Prostate gland (tissue), 2 donors: ENCODE measurements around the gene NKTR. TPM values are rescaled to one million over a fixed set of nuclear protein-coding genes. Genes with fewer than 3 reads are reported as not detected.

Source experiments
- DNase-seq: peaks from one replicate; pipeline ENCODE4 v3.0.0-alpha.2; 2019; ENCODE audit warnings: low spot score
- H3K27ac ChIP-seq, 2 donors: fragments of 200-600 bp; sonication (generic); 2 replicates each; pipeline ENCODE4 v1.5.1; 2017 to 2019
- H3K27me3 ChIP-seq: fragments of 200-600 bp; sonication (generic); replicated peaks from 2 replicates; pipeline ENCODE4 v1.5.1; 2019; ENCODE audit not compliant: insufficient read depth
- H3K36me3 ChIP-seq, 2 donors: fragments of 200-600 bp; sonication (generic); 1 replicate in 1 of 2; 2 replicates in 1 of 2; pipeline versions ENCODE4 v1.5.1 to v1.8.1; 2017 to 2019
- H3K4me1 ChIP-seq: fragments of 200-600 bp; sonication (generic); replicated peaks from 2 replicates; pipeline ENCODE4 v1.5.1; 2019
- H3K4me3 ChIP-seq, 2 donors: fragments of 200-600 bp; sonication (generic); 2 replicates each; pipeline ENCODE4 v1.5.1; 2017 to 2019
- H3K9me3 ChIP-seq: fragments of 200-600 bp; sonication (generic); 2 replicates; pipeline ENCODE4 v1.5.1; 2017
- POLR2A ChIP-seq: fragments of 450-650 bp; IDR thresholded peaks from one replicate; pipeline ENCODE4 v1.6.1; 2016; ENCODE audit warnings: antibody characterized with exemption, mild to moderate bottlenecking
- POLR2AphosphoS5 ChIP-seq: sonication (generic); formaldehyde crosslinking; IDR thresholded peaks from one replicate; pipeline ENCODE4 v1.6.1; 2017; ENCODE audit warnings: antibody characterized with exemption
- WGBS: methylation state at CpG from one replicate; pipeline ENCODE4 v1.1.5; 2018; 5-methylcytosine and 5-hydroxymethylcytosine counted together
- intact Hi-C: fragments of 100-400 bp; cut with DNase I; formaldehyde crosslinking; loops from one replicate; pipeline ENCODE4 v1.14.2; 2022
- total RNA-seq, 2 donors: library from RNA; depleted of rRNA; stranded (reverse); fragments of >200 nt; gene quantifications; one replicate each; pipeline ENCODE4 v1.1.0, GENCODE V29; 2016
- TF ChIP-seq, protein P1 (sequence below), 4 experiments: fragments of 200-600 bp in 2 of 4; fragments of 450-650 bp in 2 of 4; sonication (generic) in 2 of 4; IDR thresholded peaks; 1 replicate in 3 of 4; 2 replicates in 1 of 4; pipeline ENCODE4 v1.5.1; 2016 to 2019; ENCODE audit warnings: antibody characterized with exemption in 4 of 4, mild to moderate bottlenecking in 2 of 4, moderate library complexity in 2 of 4

The NKTR gene
- total RNA-seq, 2 donors from 2014 or later = 42.2 to 91.6 TPM

GRCh38 chr3:42640771-42641370 lies 40.4 kb downstream of the NKTR start:
- intact Hi-C loops = no loop called here
- Histone ChIP-seq H3K36me3 (peaks cover 0 to 7% of the 10 kb centered on the region in 2 donors), H3K27me3 (no peaks in the 10 kb centered on the region)

GRCh38 chr3:42647821-42648459 lies 47.5 kb downstream of the NKTR start:
- DNase-seq = no peak
- H3K27ac ChIP-seq = no peak overlapping the region
- no peaks in the 10 kb centered on the region for H3K36me3 ChIP-seq
- H3K4me3 ChIP-seq = no peak overlapping the region
- WGBS = 83% methylated on average over 5 of the region's 5 CpGs
- intact Hi-C loops = no loop called here
- no peaks in the 10 kb centered on the region for H3K4me1 ChIP-seq
- TF ChIP-seq POLR2A = no peak
- no peaks in the 10 kb centered on the region for H3K9me3 ChIP-seq
- no peaks in the 10 kb centered on the region for H3K27me3 ChIP-seq

More at GRCh38 chr3:42640771-42641370, 40.4 kb downstream of the NKTR start:
- 89% methylated on average over 6 of the region's 6 CpGs for whole genome bisulfite sequencing
- TF ChIP-seq POLR2A (no peak), POLR2AphosphoS5 (no peak)
- TF ChIP-seq, protein P1, sequence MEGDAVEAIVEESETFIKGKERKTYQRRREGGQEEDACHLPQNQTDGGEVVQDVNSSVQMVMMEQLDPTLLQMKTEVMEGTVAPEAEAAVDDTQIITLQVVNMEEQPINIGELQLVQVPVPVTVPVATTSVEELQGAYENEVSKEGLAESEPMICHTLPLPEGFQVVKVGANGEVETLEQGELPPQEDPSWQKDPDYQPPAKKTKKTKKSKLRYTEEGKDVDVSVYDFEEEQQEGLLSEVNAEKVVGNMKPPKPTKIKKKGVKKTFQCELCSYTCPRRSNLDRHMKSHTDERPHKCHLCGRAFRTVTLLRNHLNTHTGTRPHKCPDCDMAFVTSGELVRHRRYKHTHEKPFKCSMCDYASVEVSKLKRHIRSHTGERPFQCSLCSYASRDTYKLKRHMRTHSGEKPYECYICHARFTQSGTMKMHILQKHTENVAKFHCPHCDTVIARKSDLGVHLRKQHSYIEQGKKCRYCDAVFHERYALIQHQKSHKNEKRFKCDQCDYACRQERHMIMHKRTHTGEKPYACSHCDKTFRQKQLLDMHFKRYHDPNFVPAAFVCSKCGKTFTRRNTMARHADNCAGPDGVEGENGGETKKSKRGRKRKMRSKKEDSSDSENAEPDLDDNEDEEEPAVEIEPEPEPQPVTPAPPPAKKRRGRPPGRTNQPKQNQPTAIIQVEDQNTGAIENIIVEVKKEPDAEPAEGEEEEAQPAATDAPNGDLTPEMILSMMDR (IDR thresholded peaks at IDR 0.05) = no peak
- H3K4me1 ChIP-seq = no peaks in the 10 kb centered on the region
- no peak overlapping the region for H3K27ac ChIP-seq
- H3K4me3 ChIP-seq = no peak overlapping the region
- no peaks in the 10 kb centered on the region for H3K9me3 ChIP-seq
- DNase-seq = no peak

DNA sequence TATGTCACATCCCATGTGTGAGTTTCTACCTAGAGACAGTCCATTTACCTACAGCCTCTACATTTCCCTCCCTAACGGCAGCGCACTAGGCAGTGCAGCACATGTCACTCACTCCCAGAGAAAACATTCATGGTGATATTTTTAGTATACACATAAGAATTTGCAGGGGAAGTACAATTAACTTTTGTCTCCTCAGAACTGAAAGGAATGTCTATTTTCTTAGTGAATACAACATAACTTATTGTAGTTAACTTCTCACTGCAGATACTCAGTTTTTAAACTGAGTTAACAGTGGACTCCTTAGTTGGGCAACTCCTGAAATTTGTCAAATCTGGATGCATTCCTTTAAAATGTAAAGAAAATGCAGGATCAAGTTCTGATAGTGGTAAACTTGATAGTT lies 48.5 kb downstream of the NKTR start:
- 75% methylated on average over 2 of the region's 2 CpGs for WGBS
- Histone ChIP-seq H3K4me3 (no peak overlapping the region), H3K27me3 (no peaks in the 10 kb centered on the region), H3K36me3 (no peaks in the 10 kb centered on the region), H3K27ac (no peak overlapping the region), H3K4me1 (no peaks in the 10 kb centered on the region), H3K9me3 (no peaks in the 10 kb centered on the region)
- TF ChIP-seq POLR2A = no peak
- TF ChIP-seq, protein P1 (IDR thresholded peaks at IDR 0.05) = no peak
- no peak for TF ChIP-seq POLR2AphosphoS5
- intact Hi-C loops = no loop called here
- no peak for DNase-seq

DNA sequence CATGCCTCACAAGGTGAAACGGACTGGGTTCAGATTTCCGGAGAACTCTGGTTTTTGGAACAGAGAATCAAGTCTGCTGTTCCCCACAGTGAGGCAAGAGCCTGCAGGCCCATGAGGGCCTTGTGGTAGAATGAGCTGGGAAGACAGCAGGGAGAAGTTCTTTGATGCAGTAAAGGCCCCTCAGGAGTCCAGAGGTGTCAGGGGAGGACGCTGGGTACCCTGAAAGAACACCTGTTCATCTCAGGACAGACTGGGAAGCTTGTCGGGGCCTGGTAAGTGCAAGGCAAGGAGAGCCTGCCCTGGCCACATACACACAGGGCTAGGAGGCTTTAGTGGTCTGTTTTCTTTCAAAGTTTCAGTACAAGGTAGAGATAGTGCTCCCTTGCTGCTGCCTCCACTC lies 49.3 kb downstream of the NKTR start:
- Histone ChIP-seq H3K27ac (no peak overlapping the region), H3K4me3 (no peak overlapping the region), H3K27me3 (no peaks in the 10 kb centered on the region), H3K36me3 (no peaks in the 10 kb centered on the region), H3K9me3 (no peaks in the 10 kb centered on the region), H3K4me1 (no peaks in the 10 kb centered on the region)
- no peak for DNase-seq
- WGBS = 80% methylated on average over 4 of the region's 4 CpGs
- intact Hi-C loops = no loop called here
- no peak for TF ChIP-seq POLR2AphosphoS5
- TF ChIP-seq POLR2A = no peak
- TF ChIP-seq, protein P1 (IDR thresholded peaks at IDR 0.05) = no peak

DNA sequence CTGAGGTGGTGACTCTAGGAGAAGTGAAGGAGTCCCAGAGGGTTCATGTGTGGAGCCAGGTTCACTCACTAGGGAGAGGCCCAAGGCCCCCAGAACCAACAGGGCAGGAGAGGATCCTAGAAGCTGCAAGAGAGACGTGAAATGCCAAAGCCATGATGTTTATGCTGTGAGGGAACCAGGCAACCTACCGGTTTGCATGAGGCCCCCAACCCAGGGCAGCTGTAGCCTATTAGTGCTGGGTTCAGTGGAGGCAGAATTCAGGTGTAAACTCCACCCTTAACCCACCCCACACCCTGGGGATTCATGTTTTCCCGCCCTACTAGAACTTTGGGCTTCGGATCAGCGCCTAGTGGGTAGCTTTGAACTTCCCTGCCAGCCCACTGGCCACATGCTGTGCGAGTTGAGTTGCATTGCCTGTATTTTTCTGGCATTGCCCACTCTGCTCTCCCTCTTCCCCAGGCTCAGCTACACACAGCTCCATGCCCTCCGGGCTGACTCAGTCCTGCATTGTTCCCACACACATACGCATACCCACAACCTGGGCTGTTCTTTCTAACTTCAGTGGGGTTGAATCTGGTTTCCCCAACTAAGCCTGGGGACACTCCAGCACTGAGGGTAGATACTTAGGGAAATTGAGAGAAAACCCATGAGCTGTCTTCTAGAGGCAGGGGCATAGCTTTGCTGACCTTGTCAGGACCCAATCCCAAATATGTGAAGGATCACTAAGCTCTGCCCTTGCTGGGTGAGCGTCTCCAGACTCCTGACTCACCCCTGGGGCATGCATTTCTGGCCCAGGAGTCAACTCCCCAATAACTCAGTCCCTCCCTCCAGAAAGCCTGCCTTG lies 51.0 kb downstream of the NKTR start:
- no peak for DNase-seq
- no peaks in the 10 kb centered on the region for H3K9me3 ChIP-seq
- intact Hi-C loops = loop anchor here (2.0 kb wide), 1 partner anchor 51 kb away; the partner anchor contains the start of gene NKTR
- WGBS = 68% methylated on average over 9 of the region's 9 CpGs
- H3K27ac ChIP-seq = peak overlapping the region in 1 of 2 donors; percentile 85
- H3K27me3 ChIP-seq = no peaks in the 10 kb centered on the region
- H3K4me3 ChIP-seq = no peak overlapping the region
- no peaks in the 10 kb centered on the region for H3K36me3 ChIP-seq
- H3K4me1 ChIP-seq = no peaks in the 10 kb centered on the region
- TF ChIP-seq POLR2A = no peak
- TF ChIP-seq, protein P1 (IDR thresholded peaks at IDR 0.05) = no peak
- no peak for TF ChIP-seq POLR2AphosphoS5
